ENCODE results near the gene OR56B1. TPM values are rescaled to one million over a fixed set of nuclear protein-coding genes. Genes with fewer than 3 reads are reported as not detected.

Gene OR56B1
- total and polyA plus RNA-seq, 5 donors from 2014 or later = 0.09 TPM; not detected in 4

Other genes starting within 250 kb of the OR56B1 start
- gene OR52D1, start 247.8 kb upstream of the OR56B1 start, total RNA-seq = not detected
- not detected for gene OR52D1, start 247.8 kb upstream of the OR56B1 start, polyA plus RNA-seq
- 0.49 TPM for gene UBQLN3, start 226.5 kb upstream of the OR56B1 start, total RNA-seq
- gene UBQLN3, start 226.5 kb upstream of the OR56B1 start, polyA plus RNA-seq = not detected
- 0.32 TPM for gene UBQLNL, start 219.7 kb upstream of the OR56B1 start, total RNA-seq
- not detected for gene UBQLNL, start 219.7 kb upstream of the OR56B1 start, polyA plus RNA-seq
- 0.37 TPM for gene OR52H1, start 187.9 kb upstream of the OR56B1 start, total RNA-seq
- gene OR52H1, start 187.9 kb upstream of the OR56B1 start, polyA plus RNA-seq = not detected
- not detected for gene OR52B6, start 155.6 kb upstream of the OR56B1 start, total RNA-seq
- not detected for gene OR52B6, start 155.6 kb upstream of the OR56B1 start, polyA plus RNA-seq
- gene TRIM6, start 139.8 kb upstream of the OR56B1 start, total RNA-seq = not detected
- under 1 TPM in 1 of 4 donors, not detected in 3; 0.91 TPM for gene TRIM6, start 139.8 kb upstream of the OR56B1 start, polyA plus RNA-seq
- 9.8 TPM for gene TRIM34, start 111.4 kb upstream of the OR56B1 start, total RNA-seq
- 10 to 100 TPM; 17.5 to 21.3 (median 19.5) TPM for gene TRIM34, start 111.4 kb upstream of the OR56B1 start, polyA plus RNA-seq
- 15.2 TPM for gene TRIM5, start 51.4 kb upstream of the OR56B1 start, total RNA-seq
- gene TRIM5, start 51.4 kb upstream of the OR56B1 start, polyA plus RNA-seq = 1 to 10 TPM; 6.0 to 7.7 (median 7.5) TPM
- gene TRIM22, start 46.7 kb upstream of the OR56B1 start, total RNA-seq = 378 TPM
- 100 to 1,000 TPM; 233 to 336 (median 250) TPM for gene TRIM22, start 46.7 kb upstream of the OR56B1 start, polyA plus RNA-seq
- 1.6 TPM for gene OR52N4, start 17.8 kb downstream of the OR56B1 start, total RNA-seq
- 1 to 10 TPM in 2 of 4 donors, under 1 TPM in 1, not detected in 1; 0.79 to 2.7 (median 1.3) TPM for gene OR52N4, start 17.8 kb downstream of the OR56B1 start, polyA plus RNA-seq
- gene OR52N5, start 46.9 kb downstream of the OR56B1 start, total RNA-seq = not detected
- gene OR52N5, start 46.9 kb downstream of the OR56B1 start, polyA plus RNA-seq = not detected
- gene OR52N1, start 54.8 kb downstream of the OR56B1 start, total RNA-seq = not detected
- not detected for gene OR52N1, start 54.8 kb downstream of the OR56B1 start, polyA plus RNA-seq
- gene OR52N2, start 72.5 kb downstream of the OR56B1 start, total RNA-seq = not detected
- not detected for gene OR52N2, start 72.5 kb downstream of the OR56B1 start, polyA plus RNA-seq
- gene OR52E6, start 105.4 kb downstream of the OR56B1 start, total RNA-seq = not detected
- gene OR52E6, start 105.4 kb downstream of the OR56B1 start, polyA plus RNA-seq = not detected
- gene OR52E8, start 121.2 kb downstream of the OR56B1 start, total RNA-seq = not detected
- not detected for gene OR52E8, start 121.2 kb downstream of the OR56B1 start, polyA plus RNA-seq
- gene OR52E4, start 144.2 kb downstream of the OR56B1 start, total RNA-seq = not detected
- gene OR52E4, start 144.2 kb downstream of the OR56B1 start, polyA plus RNA-seq = not detected
- gene OR52E5, start 156.8 kb downstream of the OR56B1 start, total RNA-seq = not detected
- gene OR52E5, start 156.8 kb downstream of the OR56B1 start, polyA plus RNA-seq = not detected
- not detected for gene OR56A3, start 205.8 kb downstream of the OR56B1 start, total RNA-seq
- not detected for gene OR56A3, start 205.8 kb downstream of the OR56B1 start, polyA plus RNA-seq
- not detected for gene OR56A5, start 232.0 kb downstream of the OR56B1 start, total RNA-seq
- not detected for gene OR56A5, start 232.0 kb downstream of the OR56B1 start, polyA plus RNA-seq